Measurements from ENCODE around the gene PCDH7.

PCDH7 gene

DNA sequence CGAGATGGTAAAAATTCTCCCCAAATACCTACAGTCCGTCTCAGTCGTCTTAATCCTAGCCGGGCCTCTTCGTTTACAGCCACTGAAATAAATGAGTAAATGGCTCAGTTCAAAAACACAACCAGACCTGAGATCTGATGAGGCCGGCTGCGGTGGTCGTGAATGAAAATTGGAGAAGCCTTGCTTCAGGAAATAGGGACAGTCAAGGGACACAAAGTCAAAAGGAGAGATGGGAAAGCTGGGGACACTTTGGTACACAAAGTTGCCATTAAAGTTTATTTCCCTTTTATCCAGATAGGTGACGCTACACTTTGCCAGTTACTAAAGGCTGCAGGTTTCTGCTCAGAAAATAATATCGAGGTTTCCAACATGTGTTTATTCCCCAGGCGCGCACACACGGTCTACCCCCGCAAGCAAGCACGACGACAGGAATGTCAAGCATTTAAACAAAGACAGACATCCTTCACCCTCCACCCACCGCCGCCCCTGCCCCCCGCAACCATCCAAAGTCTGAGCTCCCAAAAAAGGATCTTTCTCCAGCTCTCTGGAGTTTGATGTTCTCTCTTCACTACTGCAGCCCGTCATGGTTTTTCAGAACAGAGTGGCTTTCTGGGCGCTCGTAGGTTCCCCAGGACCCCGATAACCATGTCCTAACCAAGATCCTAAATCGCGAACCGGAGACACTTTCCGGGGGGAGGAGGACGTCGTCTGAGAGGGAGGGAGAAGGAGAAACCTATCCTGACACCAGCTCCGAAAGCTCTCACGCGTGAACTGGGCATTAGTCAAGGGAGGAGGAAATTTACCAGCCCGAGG lies 1.3 kb upstream of the PCDH7 start:
- Histone ChIP-seq H3K9me3 (ENCODE audit: control insufficient read depth in 1 of 2, low read length in 2 of 2) (no peaks in the 10 kb centered on the region), H3K27ac (ENCODE audit: low read depth, low read length) (no peak overlapping the region), H3K9ac (ENCODE audit: low read depth in 1 of 2, low read length in 2 of 2) (peak overlapping the region in 1 of 2 donors; percentile 60), H3K36me3 (ENCODE audit: control insufficient read depth in 1 of 2, insufficient read depth in 2 of 2, low read length in 2 of 2) (no peaks in the 10 kb centered on the region), H3K4me3 (ENCODE audit: low read depth in 1 of 2, low read length in 2 of 2) (peak overlapping the region; percentile 72 to 83), H3K4me1 (ENCODE audit: control insufficient read depth in 1 of 2, insufficient read depth in 2 of 2, low read length in 2 of 2) (peaks cover 12 to 38% of the 10 kb centered on the region in 2 donors), H3K27me3 (ENCODE audit: control insufficient read depth in 1 of 2, insufficient read depth in 2 of 2, low read length in 2 of 2) (peaks cover 14 to 36% of the 10 kb centered on the region in 2 donors)

DNA sequence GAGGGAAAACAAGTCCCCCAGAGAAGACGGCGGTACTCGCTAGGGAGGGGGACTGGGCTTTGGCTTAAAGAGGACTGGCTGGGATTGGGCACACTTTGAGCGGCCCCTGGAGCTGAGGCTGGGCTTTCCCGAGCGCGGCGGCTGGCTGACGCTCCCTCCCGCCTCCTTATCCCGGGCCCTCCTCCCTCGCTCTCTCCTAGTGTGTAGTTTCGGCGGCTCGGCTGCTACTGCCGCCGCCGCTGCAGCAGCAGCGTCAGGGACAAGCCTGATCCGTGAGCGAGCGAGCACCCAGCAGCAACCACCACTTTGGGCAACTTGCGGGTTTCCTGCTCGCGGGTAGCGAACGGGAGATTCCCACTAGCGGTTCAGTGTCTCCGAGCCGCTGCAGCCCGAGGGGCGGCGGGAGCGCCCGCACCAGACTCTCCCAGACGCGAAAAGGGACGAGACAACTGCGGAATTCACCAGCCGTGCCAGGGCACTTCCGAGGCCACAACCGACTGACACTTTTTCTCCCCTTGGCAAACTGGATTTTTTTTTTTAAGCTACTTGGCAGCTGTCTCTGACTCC lies 632 bp upstream of the PCDH7 start:
- peaks cover 14 to 36% of the 10 kb centered on the region in 2 donors for H3K27me3 ChIP-seq (ENCODE audit: control insufficient read depth in 1 of 2, insufficient read depth in 2 of 2, low read length in 2 of 2)
- H3K36me3 ChIP-seq (ENCODE audit: control insufficient read depth in 1 of 2, insufficient read depth in 2 of 2, low read length in 2 of 2) = no peaks in the 10 kb centered on the region
- H3K9me3 ChIP-seq (ENCODE audit: control insufficient read depth in 1 of 2, low read length in 2 of 2) = no peaks in the 10 kb centered on the region
- H3K4me1 ChIP-seq (ENCODE audit: control insufficient read depth in 1 of 2, insufficient read depth in 2 of 2, low read length in 2 of 2) = peaks cover 12 to 38% of the 10 kb centered on the region in 2 donors
- H3K9ac ChIP-seq (ENCODE audit: low read depth in 1 of 2, low read length in 2 of 2) = peak overlapping the region in 1 of 2 donors; percentile 60
- H3K27ac ChIP-seq (ENCODE audit: low read depth, low read length) = no peak overlapping the region
- H3K4me3 ChIP-seq (ENCODE audit: low read depth in 1 of 2, low read length in 2 of 2) = peak overlapping the region; percentile 72 to 83

- peaks cover 14 to 36% of the 10 kb centered on the region in 2 donors for H3K27me3 ChIP-seq (ENCODE audit: control insufficient read depth in 1 of 2, insufficient read depth in 2 of 2, low read length in 2 of 2)
- H3K4me1 ChIP-seq (ENCODE audit: control insufficient read depth in 1 of 2, insufficient read depth in 2 of 2, low read length in 2 of 2) = peaks cover 12 to 38% of the 10 kb centered on the region in 2 donors
- H3K36me3 ChIP-seq (ENCODE audit: control insufficient read depth in 1 of 2, insufficient read depth in 2 of 2, low read length in 2 of 2) = no peaks in the 10 kb centered on the region
- no peaks in the 10 kb centered on the region for H3K9me3 ChIP-seq (ENCODE audit: control insufficient read depth in 1 of 2, low read length in 2 of 2)
- H3K9ac ChIP-seq (ENCODE audit: low read depth in 1 of 2, low read length in 2 of 2) = peak overlapping the region in 1 of 2 donors; percentile 43
- H3K4me3 ChIP-seq (ENCODE audit: low read depth in 1 of 2, low read length in 2 of 2) = peak overlapping the region; percentile 72 to 83
- no peak overlapping the region for H3K27ac ChIP-seq (ENCODE audit: low read depth, low read length)
Observed at GRCh38 chr4:30720661-30721184, 554 bp downstream of the PCDH7 start.

GRCh38 chr4:30721185-30722091 lies 1.3 kb downstream of the PCDH7 start:
- Histone ChIP-seq H3K9ac (ENCODE audit: low read depth in 1 of 2, low read length in 2 of 2) (peak overlapping the region; percentile 43), H3K4me3 (ENCODE audit: low read depth in 1 of 2, low read length in 2 of 2) (peak overlapping the region; percentile 72 to 83), H3K4me1 (ENCODE audit: control insufficient read depth in 1 of 2, insufficient read depth in 2 of 2, low read length in 2 of 2) (peaks cover 12 to 36% of the 10 kb centered on the region in 2 donors), H3K36me3 (ENCODE audit: control insufficient read depth in 1 of 2, insufficient read depth in 2 of 2, low read length in 2 of 2) (no peaks in the 10 kb centered on the region), H3K9me3 (ENCODE audit: control insufficient read depth in 1 of 2, low read length in 2 of 2) (no peaks in the 10 kb centered on the region), H3K27me3 (ENCODE audit: control insufficient read depth in 1 of 2, insufficient read depth in 2 of 2, low read length in 2 of 2) (peaks cover 18 to 36% of the 10 kb centered on the region in 2 donors), H3K27ac (ENCODE audit: low read depth, low read length) (no peak overlapping the region)

- no peak overlapping the region for H3K27ac ChIP-seq (ENCODE audit: low read depth, low read length)
- no peak overlapping the region for H3K9ac ChIP-seq (ENCODE audit: low read depth in 1 of 2, low read length in 2 of 2)
- peaks cover 18 to 36% of the 10 kb centered on the region in 2 donors for H3K27me3 ChIP-seq (ENCODE audit: control insufficient read depth in 1 of 2, insufficient read depth in 2 of 2, low read length in 2 of 2)
- H3K9me3 ChIP-seq (ENCODE audit: control insufficient read depth in 1 of 2, low read length in 2 of 2) = no peaks in the 10 kb centered on the region
- no peaks in the 10 kb centered on the region for H3K36me3 ChIP-seq (ENCODE audit: control insufficient read depth in 1 of 2, insufficient read depth in 2 of 2, low read length in 2 of 2)
- peaks cover 12 to 33% of the 10 kb centered on the region in 2 donors for H3K4me1 ChIP-seq (ENCODE audit: control insufficient read depth in 1 of 2, insufficient read depth in 2 of 2, low read length in 2 of 2)
- peak overlapping the region; percentile 65 to 72 for H3K4me3 ChIP-seq (ENCODE audit: low read depth in 1 of 2, low read length in 2 of 2)
Observed at GRCh38 chr4:30722092-30722358, 1.9 kb downstream of the PCDH7 start.

DNA sequence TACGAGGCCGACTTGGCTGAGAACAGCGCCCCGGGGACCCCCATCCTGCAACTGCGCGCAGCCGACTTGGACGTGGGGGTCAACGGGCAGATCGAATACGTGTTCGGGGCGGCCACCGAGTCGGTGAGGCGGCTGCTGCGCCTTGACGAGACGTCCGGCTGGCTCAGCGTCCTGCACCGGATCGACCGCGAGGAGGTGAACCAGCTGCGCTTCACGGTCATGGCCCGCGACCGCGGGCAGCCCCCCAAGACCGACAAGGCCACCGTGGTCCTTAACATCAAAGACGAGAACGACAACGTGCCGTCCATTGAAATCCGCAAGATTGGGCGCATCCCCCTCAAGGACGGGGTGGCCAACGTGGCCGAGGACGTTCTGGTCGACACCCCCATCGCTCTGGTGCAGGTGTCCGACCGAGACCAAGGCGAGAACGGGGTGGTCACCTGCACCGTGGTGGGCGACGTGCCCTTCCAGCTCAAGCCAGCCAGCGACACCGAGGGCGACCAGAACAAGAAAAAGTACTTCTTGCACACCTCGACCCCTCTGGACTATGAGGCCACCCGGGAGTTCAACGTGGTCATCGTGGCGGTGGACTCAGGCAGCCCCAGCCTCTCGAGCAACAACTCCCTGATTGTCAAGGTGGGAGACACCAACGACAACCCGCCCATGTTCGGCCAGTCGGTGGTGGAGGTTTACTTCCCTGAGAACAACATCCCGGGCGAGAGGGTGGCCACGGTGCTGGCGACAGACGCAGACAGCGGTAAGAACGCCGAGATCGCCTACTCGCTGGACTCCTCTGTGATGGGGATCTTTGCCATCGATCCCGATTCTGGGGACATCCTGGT lies 2.4 kb downstream of the PCDH7 start:
- Histone ChIP-seq H3K9ac (ENCODE audit: low read depth in 1 of 2, low read length in 2 of 2) (no peak overlapping the region), H3K9me3 (ENCODE audit: control insufficient read depth in 1 of 2, low read length in 2 of 2) (no peaks in the 10 kb centered on the region), H3K4me1 (ENCODE audit: control insufficient read depth in 1 of 2, insufficient read depth in 2 of 2, low read length in 2 of 2) (peaks cover 12 to 29% of the 10 kb centered on the region in 2 donors), H3K4me3 (ENCODE audit: low read depth in 1 of 2, low read length in 2 of 2) (peak overlapping the region; percentile 65 to 72), H3K27ac (ENCODE audit: low read depth, low read length) (no peak overlapping the region), H3K27me3 (ENCODE audit: control insufficient read depth in 1 of 2, insufficient read depth in 2 of 2, low read length in 2 of 2) (peaks cover 18 to 36% of the 10 kb centered on the region in 2 donors), H3K36me3 (ENCODE audit: control insufficient read depth in 1 of 2, insufficient read depth in 2 of 2, low read length in 2 of 2) (no peaks in the 10 kb centered on the region)

DNA sequence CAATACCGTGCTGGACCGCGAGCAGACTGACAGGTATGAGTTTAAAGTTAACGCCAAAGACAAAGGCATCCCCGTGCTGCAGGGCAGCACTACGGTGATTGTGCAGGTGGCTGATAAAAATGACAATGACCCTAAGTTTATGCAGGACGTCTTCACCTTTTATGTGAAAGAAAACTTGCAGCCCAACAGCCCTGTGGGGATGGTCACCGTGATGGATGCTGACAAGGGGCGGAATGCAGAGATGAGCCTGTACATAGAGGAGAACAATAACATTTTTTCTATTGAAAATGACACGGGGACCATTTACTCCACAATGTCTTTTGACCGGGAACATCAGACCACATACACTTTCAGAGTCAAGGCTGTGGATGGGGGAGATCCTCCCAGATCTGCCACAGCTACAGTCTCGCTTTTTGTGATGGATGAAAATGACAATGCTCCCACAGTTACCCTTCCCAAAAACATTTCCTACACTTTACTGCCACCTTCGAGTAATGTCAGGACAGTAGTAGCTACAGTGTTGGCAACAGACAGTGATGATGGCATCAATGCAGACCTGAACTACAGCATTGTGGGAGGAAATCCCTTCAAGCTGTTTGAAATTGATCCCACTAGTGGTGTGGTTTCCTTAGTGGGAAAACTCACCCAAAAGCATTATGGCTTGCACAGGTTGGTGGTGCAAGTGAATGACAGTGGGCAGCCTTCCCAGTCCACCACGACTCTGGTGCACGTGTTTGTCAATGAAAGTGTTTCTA lies 3.2 kb downstream of the PCDH7 start:
- no peak overlapping the region for H3K9ac ChIP-seq (ENCODE audit: low read depth in 1 of 2, low read length in 2 of 2)
- H3K9me3 ChIP-seq (ENCODE audit: control insufficient read depth in 1 of 2, low read length in 2 of 2) = no peaks in the 10 kb centered on the region
- H3K36me3 ChIP-seq (ENCODE audit: control insufficient read depth in 1 of 2, insufficient read depth in 2 of 2, low read length in 2 of 2) = no peaks in the 10 kb centered on the region
- H3K4me3 ChIP-seq (ENCODE audit: low read depth in 1 of 2, low read length in 2 of 2) = peak overlapping the region; percentile 65 to 72
- peaks cover 18 to 28% of the 10 kb centered on the region in 2 donors for H3K27me3 ChIP-seq (ENCODE audit: control insufficient read depth in 1 of 2, insufficient read depth in 2 of 2, low read length in 2 of 2)
- peaks cover 7 to 22% of the 10 kb centered on the region in 2 donors for H3K4me1 ChIP-seq (ENCODE audit: control insufficient read depth in 1 of 2, insufficient read depth in 2 of 2, low read length in 2 of 2)
- no peak overlapping the region for H3K27ac ChIP-seq (ENCODE audit: low read depth, low read length)

- H3K36me3 ChIP-seq (ENCODE audit: control insufficient read depth in 1 of 2, insufficient read depth in 2 of 2, low read length in 2 of 2) = no peaks in the 10 kb centered on the region
- no peak overlapping the region for H3K9ac ChIP-seq (ENCODE audit: low read depth in 1 of 2, low read length in 2 of 2)
- no peak overlapping the region for H3K27ac ChIP-seq (ENCODE audit: low read depth, low read length)
- H3K4me3 ChIP-seq (ENCODE audit: low read depth in 1 of 2, low read length in 2 of 2) = peak overlapping the region; percentile 7 to 72
- H3K27me3 ChIP-seq (ENCODE audit: control insufficient read depth in 1 of 2, insufficient read depth in 2 of 2, low read length in 2 of 2) = peaks cover 18 to 23% of the 10 kb centered on the region in 2 donors
- no peaks in the 10 kb centered on the region for H3K9me3 ChIP-seq (ENCODE audit: control insufficient read depth in 1 of 2, low read length in 2 of 2)
- H3K4me1 ChIP-seq (ENCODE audit: control insufficient read depth in 1 of 2, insufficient read depth in 2 of 2, low read length in 2 of 2) = peaks cover 7 to 15% of the 10 kb centered on the region in 2 donors
Observed at GRCh38 chr4:30724247-30724646, 4.1 kb downstream of the PCDH7 start.

DNA sequence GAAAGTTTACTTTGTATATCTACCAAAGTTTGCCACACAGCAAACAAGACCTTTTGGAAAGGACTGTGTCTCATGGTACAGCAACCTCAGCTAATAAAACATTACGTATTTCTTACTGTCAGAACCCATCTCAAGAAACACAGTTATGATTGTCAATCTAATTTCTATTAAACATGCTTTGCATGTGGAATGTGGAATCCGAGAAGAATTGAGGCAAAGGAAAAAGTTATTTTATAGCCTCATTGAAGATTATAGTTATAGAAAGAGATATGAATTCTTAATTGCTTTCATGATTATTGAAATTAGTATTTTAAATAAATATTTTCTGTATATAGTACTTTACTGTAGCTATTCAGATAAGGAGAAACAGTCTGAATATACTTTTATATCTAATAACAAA lies 5.4 kb downstream of the PCDH7 start:
- peaks cover 18 to 23% of the 10 kb centered on the region in 2 donors for H3K27me3 ChIP-seq (ENCODE audit: control insufficient read depth in 1 of 2, insufficient read depth in 2 of 2, low read length in 2 of 2)
- no peak overlapping the region for H3K9ac ChIP-seq (ENCODE audit: low read depth in 1 of 2, low read length in 2 of 2)
- H3K4me1 ChIP-seq (ENCODE audit: control insufficient read depth in 1 of 2, insufficient read depth in 2 of 2, low read length in 2 of 2) = peaks cover 7 to 12% of the 10 kb centered on the region in 2 donors
- no peaks in the 10 kb centered on the region for H3K36me3 ChIP-seq (ENCODE audit: control insufficient read depth in 1 of 2, insufficient read depth in 2 of 2, low read length in 2 of 2)
- H3K9me3 ChIP-seq (ENCODE audit: control insufficient read depth in 1 of 2, low read length in 2 of 2) = no peaks in the 10 kb centered on the region
- H3K27ac ChIP-seq (ENCODE audit: low read depth, low read length) = no peak overlapping the region
- no peak overlapping the region for H3K4me3 ChIP-seq (ENCODE audit: low read depth in 1 of 2, low read length in 2 of 2)

Measured in duodenal mucosa (tissue), 2 donors.